Measurements from ENCODE around the gene PDE3B. TPM values are rescaled to one million over a fixed set of nuclear protein-coding genes. Genes with fewer than 3 reads are reported as not detected.
"Not testable (repeated sequence)": the region's sequence is repeated elsewhere in the genome, so short reads cannot be mapped to it uniquely, and the experiment has no call there.

PDE3B gene
- total and polyA plus RNA-seq, 10 donors: 1.7 to 78.7 (median 20.8) TPM

DNA sequence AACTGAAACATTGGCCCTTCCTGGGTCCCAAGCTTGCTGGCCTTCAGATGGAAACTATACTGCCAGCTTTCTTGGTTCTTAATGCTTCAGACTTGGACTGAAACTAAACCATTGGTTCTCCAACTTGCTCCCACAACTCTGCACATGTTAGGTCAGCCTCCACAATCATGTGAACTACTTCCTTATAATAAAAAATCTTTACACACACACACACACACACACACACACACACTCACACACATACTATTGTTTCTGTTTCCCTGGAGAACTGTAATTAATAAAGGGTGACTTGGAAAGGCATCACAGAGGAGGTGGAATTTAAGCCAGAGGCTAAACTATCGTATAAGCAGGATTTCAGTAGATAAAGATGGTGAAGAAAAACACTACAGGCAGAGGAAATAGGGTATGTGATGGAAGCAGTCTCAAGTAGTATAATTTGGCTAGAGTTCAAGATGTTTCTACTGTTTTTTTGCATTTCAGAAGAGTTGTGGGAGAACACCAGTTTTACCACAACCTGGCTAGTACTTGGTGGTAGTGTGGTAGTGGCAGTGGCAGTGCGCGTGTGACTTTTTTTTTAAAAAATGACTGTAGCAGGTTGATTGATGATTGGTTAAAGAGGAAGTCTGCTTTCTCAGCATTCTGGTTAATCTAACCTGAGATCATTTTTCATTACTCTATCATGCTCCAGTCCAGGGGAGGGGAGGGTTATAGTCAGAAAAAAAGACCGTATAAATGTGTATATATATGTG lies 70.1 kb downstream of the PDE3B start:
- no peak overlapping the region for H3K27ac ChIP-seq
- intact Hi-C loops (cut with DNase I; ENCODE audit: low total_unique reads): no loop called here
- H3K27me3 ChIP-seq (replicated peaks in 1 of 7): no peaks in the 10 kb centered on the region
- H3K9me3 ChIP-seq: no peaks in the 10 kb centered on the region
- WGBS, 5 donors: 32 to 57% (median 36%) methylated on average over 4 of the region's 4 CpGs
- H3K4me3 ChIP-seq: no peak overlapping the region
- H3K4me1 ChIP-seq: peaks cover 0 to 13% (median 0%) of the 10 kb centered on the region in 6 donors
- H3K36me3 ChIP-seq: no peaks in the 10 kb centered on the region
- DNase-seq: no peak
- TF ChIP-seq POLR2AphosphoS5 (IDR thresholded peaks at IDR 0.05) (no peak), CTCF (IDR thresholded peaks at IDR 0.05 in 8 of 11, conservative IDR thresholded peaks at IDR 0.05 in 3 of 11) (no peak), POLR2A (IDR thresholded peaks at IDR 0.05) (no peak)

GRCh38 chr11:14715669-14716068 lies 72.1 kb downstream of the PDE3B start:
- H3K4me1 ChIP-seq: peaks cover 0 to 13% (median 0%) of the 10 kb centered on the region in 6 donors
- WGBS, 5 donors: 75 to 85% (median 81%) methylated on average over 7 to 8 of the region's 11 CpGs
- DNase-seq; H3K4me3 ChIP-seq; H3K27ac ChIP-seq; H3K36me3 ChIP-seq; H3K9me3 ChIP-seq; intact Hi-C loops (cut with DNase I; ENCODE audit: low total_unique reads); H3K27me3 ChIP-seq (replicated peaks in 1 of 7): not testable (repeated sequence)

DNA sequence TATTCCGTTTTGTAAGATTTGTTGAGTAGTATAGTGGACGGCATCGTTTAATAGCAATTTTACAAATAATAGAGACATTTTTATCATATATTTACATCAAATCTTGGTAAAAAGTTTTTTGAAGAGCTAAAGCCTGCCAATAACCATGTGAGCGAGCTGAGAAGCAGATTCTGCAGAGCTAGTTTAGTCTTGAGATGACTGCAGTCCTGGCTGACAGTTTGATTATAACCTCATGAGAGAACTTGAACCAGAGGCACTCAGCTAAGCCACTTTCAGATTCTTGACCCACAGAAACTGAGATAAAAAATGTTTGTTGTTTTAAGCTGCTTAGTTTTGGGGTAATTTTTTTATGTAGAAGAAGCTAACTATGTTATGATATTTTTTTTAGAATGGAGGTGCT lies 78.9 kb downstream of the PDE3B start:
- no peaks in the 10 kb centered on the region for H3K9me3 ChIP-seq
- DNase-seq: no peak
- intact Hi-C loops (cut with DNase I; ENCODE audit: low total_unique reads): no loop called here
- peaks cover 0 to 3% (median 0%) of the 10 kb centered on the region in 6 donors for H3K4me1 ChIP-seq
- no peaks in the 10 kb centered on the region for H3K27me3 ChIP-seq (replicated peaks in 1 of 7)
- 92 to 97% (median 95%) methylated on average over 4 of the region's 4 CpGs for WGBS, 5 donors
- H3K36me3 ChIP-seq: no peaks in the 10 kb centered on the region
- no peak overlapping the region for H3K4me3 ChIP-seq
- TF ChIP-seq POLR2AphosphoS5 (IDR thresholded peaks at IDR 0.05) (no peak), CTCF (IDR thresholded peaks at IDR 0.05 in 8 of 11, conservative IDR thresholded peaks at IDR 0.05 in 3 of 11) (no peak), POLR2A (IDR thresholded peaks at IDR 0.05) (no peak)
- no peak overlapping the region for H3K27ac ChIP-seq

DNA sequence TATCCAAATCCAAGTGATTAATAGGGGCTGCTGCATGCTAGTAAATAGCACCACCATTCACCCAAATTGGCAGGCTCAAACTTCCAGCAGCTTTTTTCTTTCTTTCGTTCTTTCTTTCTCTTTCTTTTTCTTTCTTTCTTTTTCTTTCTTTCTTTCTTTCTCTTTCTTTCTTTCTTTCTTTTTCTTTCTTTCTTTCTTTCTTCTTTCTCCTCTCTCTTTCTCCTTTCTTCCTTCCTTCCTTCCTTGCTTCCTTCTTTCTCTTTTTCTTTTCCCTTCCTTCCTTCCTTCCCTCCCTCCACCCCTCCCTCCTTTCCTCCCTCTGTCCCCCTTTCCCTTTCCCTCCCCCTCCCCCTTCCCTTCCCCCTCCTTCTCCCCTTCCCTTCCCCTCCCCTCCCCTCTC lies 81.5 kb downstream of the PDE3B start:
- DNase-seq: no peak
- intact Hi-C loops (cut with DNase I; ENCODE audit: low total_unique reads): no loop called here
- H3K4me3 ChIP-seq: no peak overlapping the region
- 86 to 94% (median 89%) methylated on average over 1 of the region's 1 CpG for WGBS, 5 donors
- no peak overlapping the region for H3K27ac ChIP-seq
- peaks cover 0 to 7% (median 0%) of the 10 kb centered on the region in 6 donors for H3K4me1 ChIP-seq
- H3K36me3 ChIP-seq: no peaks in the 10 kb centered on the region
- H3K27me3 ChIP-seq (replicated peaks in 1 of 7): no peaks in the 10 kb centered on the region
- TF ChIP-seq CTCF (IDR thresholded peaks at IDR 0.05 in 8 of 11, conservative IDR thresholded peaks at IDR 0.05 in 3 of 11): no peak
- TF ChIP-seq POLR2A (IDR thresholded peaks at IDR 0.05): no peak
- TF ChIP-seq POLR2AphosphoS5 (IDR thresholded peaks at IDR 0.05): no peak
- H3K9me3 ChIP-seq: no peaks in the 10 kb centered on the region
